Lung (tissue), 12 donors: ENCODE data around the gene OSBPL6. TPM values are rescaled to one million over a fixed set of nuclear protein-coding genes. Genes with fewer than 3 reads are reported as not detected.
A peak's percentile ranks its signal among the peaks of the same experiment; 100 is the strongest.

ENCODE experiments used
- ATAC-seq: fragments of 200-7000 bp; cut with Tn5 transposase; one replicate; pipeline ENCODE4 v1.9.1; 2020; ENCODE audit warnings: moderate number of reproducible peaks; ENCODE audit not compliant: insufficient read depth, low FRiP score
- DNase-seq, 3 donors: peaks; one replicate each; pipeline ENCODE4 v3.0.0-alpha.2; 2013 to 2017
- H3K27ac ChIP-seq, 2 donors: one replicate each; pipeline ENCODE4 v1.5.1; 2013; ENCODE audit warnings: mild to moderate bottlenecking in 2 of 2, moderate library complexity in 2 of 2, control low read depth in 1 of 2, inconsistent platforms in 1 of 2, low read depth in 1 of 2, low read length in 1 of 2
- H3K27me3 ChIP-seq, 3 donors: one replicate each; pipeline ENCODE4 v1.5.1; 2013; ENCODE audit warnings: low read length in 2 of 3; ENCODE audit not compliant: control insufficient read depth in 3 of 3, insufficient read depth in 3 of 3
- H3K36me3 ChIP-seq, 4 donors: one replicate each; pipeline ENCODE4 v1.5.1; 2013; ENCODE audit warnings: low read length in 4 of 4, mild to moderate bottlenecking in 1 of 4, moderate library complexity in 1 of 4; ENCODE audit not compliant: control insufficient read depth in 4 of 4, insufficient read depth in 4 of 4
- H3K4me1 ChIP-seq, 5 donors: one replicate each; pipeline ENCODE4 v1.5.1; 2013; ENCODE audit warnings: low read length in 5 of 5, mild to moderate bottlenecking in 2 of 5, moderate library complexity in 1 of 5; ENCODE audit not compliant: control insufficient read depth in 5 of 5, insufficient read depth in 5 of 5
- H3K4me3 ChIP-seq: one replicate; pipeline ENCODE4 v1.5.1; 2013; ENCODE audit warnings: mild to moderate bottlenecking, control low read depth, moderate library complexity
- H3K9ac ChIP-seq, 2 donors: one replicate each; pipeline ENCODE4 v1.5.1; 2013; ENCODE audit warnings: low read length in 2 of 2, control low read depth in 1 of 2; ENCODE audit not compliant: insufficient read depth in 1 of 2
- H3K9me3 ChIP-seq, 4 donors: one replicate each; pipeline ENCODE4 v1.5.1; 2013; ENCODE audit warnings: low read length in 3 of 4, mild to moderate bottlenecking in 1 of 4, moderate library complexity in 1 of 4; ENCODE audit not compliant: control insufficient read depth in 4 of 4, insufficient read depth in 3 of 4
- WGBS, 2 donors: extraction: QIAGEN DNeasy Blood & Tissue Kit; methylation state at CpG; one replicate each; pipeline ENCODE4 v1.1.7; 2013; 5-methylcytosine and 5-hydroxymethylcytosine counted together
- polyA plus RNA-seq, 2 donors: library from polyadenylated mRNA; stranded (reverse); fragments of 200-250 nt; gene quantifications; one replicate each; pipeline ENCODE4 v1.2.1, GENCODE V29; 2013
- total RNA-seq, 2 donors: library from RNA; depleted of rRNA in 1 of 2; stranded (reverse); fragments of >200 nt in 1 of 2; gene quantifications; one replicate each; pipeline ENCODE4 v1.2.1, GENCODE V29; 2014 to 2021
- TF ChIP-seq, protein P1 (sequence below): IDR thresholded peaks from 2 replicates; pipeline ENCODE4 v1.5.1; 2012; ENCODE audit warnings: mild to moderate bottlenecking; ENCODE audit errors: control extremely low read depth, extremely low read depth
- donor health status: control.
- donor health status: control.
- donor health status: Bipolar disorder and iron deficiency.
- donor health status: healthy.
- donor health status: DM: yes; HTN: yes; CAD: no.

OSBPL6 gene
- total and polyA plus RNA-seq, 4 donors: 1.9 to 23.5 (median 7.8) TPM

DNA sequence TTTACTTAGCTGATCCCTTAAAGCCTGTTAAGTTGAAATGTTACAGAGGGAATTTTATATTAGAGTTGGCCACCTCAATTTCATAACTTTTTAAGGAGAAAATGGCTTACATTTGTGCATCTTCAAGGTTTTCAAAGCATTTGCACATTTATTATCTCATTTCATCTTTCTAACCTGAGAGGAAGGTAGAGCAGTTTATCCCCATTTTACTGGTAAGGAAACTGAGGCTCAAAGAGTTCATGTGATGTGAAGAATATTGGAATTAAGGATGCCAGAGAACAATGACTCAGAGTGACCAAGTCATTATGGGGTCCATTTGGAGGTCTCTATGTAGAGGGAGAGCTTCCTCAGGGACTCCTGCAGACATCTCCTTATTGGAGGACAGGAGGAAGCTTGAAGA, 221.7 kb downstream of the OSBPL6 start:
- DNase-seq: no peak
- Histone ChIP-seq H3K4me3 (no peak overlapping the region), H3K9ac (no peak overlapping the region), H3K36me3 (peaks cover 0 to 5% (median 0%) of the 10 kb centered on the region in 4 donors), H3K9me3 (no peaks in the 10 kb centered on the region), H3K4me1 (peaks cover 0 to 12% (median 0%) of the 10 kb centered on the region in 5 donors), H3K27me3 (no peaks in the 10 kb centered on the region), H3K27ac (no peak overlapping the region)
- no peak for ATAC-seq
- TF ChIP-seq, protein P1, sequence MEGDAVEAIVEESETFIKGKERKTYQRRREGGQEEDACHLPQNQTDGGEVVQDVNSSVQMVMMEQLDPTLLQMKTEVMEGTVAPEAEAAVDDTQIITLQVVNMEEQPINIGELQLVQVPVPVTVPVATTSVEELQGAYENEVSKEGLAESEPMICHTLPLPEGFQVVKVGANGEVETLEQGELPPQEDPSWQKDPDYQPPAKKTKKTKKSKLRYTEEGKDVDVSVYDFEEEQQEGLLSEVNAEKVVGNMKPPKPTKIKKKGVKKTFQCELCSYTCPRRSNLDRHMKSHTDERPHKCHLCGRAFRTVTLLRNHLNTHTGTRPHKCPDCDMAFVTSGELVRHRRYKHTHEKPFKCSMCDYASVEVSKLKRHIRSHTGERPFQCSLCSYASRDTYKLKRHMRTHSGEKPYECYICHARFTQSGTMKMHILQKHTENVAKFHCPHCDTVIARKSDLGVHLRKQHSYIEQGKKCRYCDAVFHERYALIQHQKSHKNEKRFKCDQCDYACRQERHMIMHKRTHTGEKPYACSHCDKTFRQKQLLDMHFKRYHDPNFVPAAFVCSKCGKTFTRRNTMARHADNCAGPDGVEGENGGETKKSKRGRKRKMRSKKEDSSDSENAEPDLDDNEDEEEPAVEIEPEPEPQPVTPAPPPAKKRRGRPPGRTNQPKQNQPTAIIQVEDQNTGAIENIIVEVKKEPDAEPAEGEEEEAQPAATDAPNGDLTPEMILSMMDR: no peak

DNA sequence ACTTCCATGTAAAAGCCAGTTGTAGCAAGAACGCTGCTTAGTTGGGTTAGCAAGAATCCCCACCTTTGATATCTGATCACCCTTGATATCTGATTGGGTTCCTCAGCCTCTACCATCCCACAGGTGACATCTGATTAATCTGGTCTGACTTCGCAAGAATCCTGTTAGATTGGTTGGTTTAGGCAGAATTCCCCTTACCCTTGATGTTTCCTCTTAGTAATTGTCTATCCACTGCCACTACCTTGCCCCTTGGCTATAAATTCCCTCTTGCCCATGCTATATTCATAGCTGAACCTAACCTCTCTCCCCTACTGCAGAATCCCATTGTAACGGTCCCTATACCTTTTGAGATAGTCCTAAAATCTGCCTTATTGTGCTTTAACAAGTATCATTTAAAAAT, 223.6 kb downstream of the OSBPL6 start:
- Histone ChIP-seq H3K36me3 (peaks cover 0 to 5% (median 0%) of the 10 kb centered on the region in 4 donors), H3K9me3 (no peaks in the 10 kb centered on the region), H3K4me3 (no peak overlapping the region), H3K27me3 (no peaks in the 10 kb centered on the region), H3K4me1 (peaks cover 0 to 12% (median 0%) of the 10 kb centered on the region in 5 donors), H3K27ac (no peak overlapping the region), H3K9ac (no peak overlapping the region)
- DNase-seq (no peak), ATAC-seq (no peak)
- 97 to 100% methylated on average over 3 of the region's 3 CpGs for WGBS, 2 donors
- TF ChIP-seq, protein P1: no peak

DNA sequence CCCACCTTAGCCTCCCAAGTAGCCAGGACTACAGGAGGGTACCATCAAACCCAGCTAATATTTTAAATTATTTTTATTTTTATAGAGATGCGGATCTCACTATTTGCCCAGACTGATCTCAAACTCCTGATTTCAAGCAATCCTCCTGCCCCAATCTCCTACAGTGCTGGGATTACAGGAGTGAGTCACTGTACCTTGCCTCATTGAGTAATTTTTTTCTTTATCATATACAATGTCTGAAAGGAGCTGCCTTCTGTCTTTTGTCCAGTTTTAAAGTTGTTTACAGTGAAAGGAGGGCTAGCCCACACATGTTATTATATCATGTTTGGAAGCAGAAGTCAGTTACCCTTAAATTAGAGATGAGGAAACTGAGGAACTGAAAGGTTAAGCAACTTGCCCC, 224.1 kb downstream of the OSBPL6 start:
- Histone ChIP-seq H3K9me3 (no peaks in the 10 kb centered on the region), H3K36me3 (peaks cover 0 to 5% (median 0%) of the 10 kb centered on the region in 4 donors), H3K9ac (no peak overlapping the region), H3K4me3 (no peak overlapping the region), H3K4me1 (peaks cover 0 to 12% (median 0%) of the 10 kb centered on the region in 5 donors), H3K27me3 (no peaks in the 10 kb centered on the region), H3K27ac (no peak overlapping the region)
- TF ChIP-seq, protein P1: no peak
- ATAC-seq (no peak), DNase-seq (no peak)
- 96 to 100% methylated on average over 1 of the region's 1 CpG for WGBS, 2 donors

DNA sequence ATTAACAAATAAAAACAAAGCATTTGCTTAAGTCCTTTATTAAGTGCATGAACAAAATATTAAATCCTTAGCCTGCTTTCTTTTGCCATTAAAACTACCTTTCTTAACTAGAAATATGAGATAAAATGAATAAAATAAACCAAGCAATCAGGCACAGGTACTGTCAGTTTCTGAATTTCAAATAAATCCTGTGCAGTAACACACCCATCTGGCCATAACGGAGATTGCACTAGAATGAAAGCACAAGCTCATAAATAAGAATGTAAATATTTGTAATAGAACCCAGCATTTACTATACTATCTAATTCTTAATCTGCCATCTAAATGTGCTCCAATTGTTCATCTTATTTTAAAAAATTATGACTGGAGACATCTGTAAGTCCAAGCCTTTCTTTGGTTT, 224.8 kb downstream of the OSBPL6 start:
- ATAC-seq: no peak
- peaks cover 0 to 11% (median 0%) of the 10 kb centered on the region in 5 donors for H3K4me1 ChIP-seq
- no peak overlapping the region for H3K27ac ChIP-seq
- TF ChIP-seq, protein P1: no peak
- H3K4me3 ChIP-seq: no peak overlapping the region
- DNase-seq: peak in 2 of 3 donors; percentile 38 to 55
- no peaks in the 10 kb centered on the region for H3K9me3 ChIP-seq
- H3K27me3 ChIP-seq: no peaks in the 10 kb centered on the region
- 37 to 52% methylated on average over 1 of the region's 1 CpG for WGBS, 2 donors
- H3K9ac ChIP-seq: no peak overlapping the region
- peaks cover 0 to 5% (median 0%) of the 10 kb centered on the region in 4 donors for H3K36me3 ChIP-seq
